ENCODE data around the gene LRATD1.

Gene LRATD1

GRCh38 chr2:14633461-14634181, 1.1 kb downstream of the LRATD1 start:
- DNase-seq (ENCODE audit: low spot score) = no peak

DNA sequence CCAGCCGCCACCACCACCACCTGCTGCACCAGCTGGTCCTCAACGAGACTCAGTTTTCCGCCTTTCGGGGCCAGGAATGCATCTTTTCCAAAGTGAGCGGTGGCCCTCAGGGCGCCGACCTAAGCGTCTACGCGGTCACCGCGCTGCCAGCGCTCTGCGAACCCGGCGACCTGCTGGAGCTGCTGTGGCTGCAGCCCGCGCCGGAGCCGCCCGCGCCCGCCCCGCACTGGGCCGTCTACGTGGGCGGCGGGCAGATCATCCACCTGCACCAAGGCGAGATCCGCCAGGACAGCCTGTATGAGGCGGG, 1.6 kb downstream of the LRATD1 start:
- DNase-seq (ENCODE audit: low spot score) = peak; percentile 3

GRCh38 chr2:14634489-14635390, 2.2 kb downstream of the LRATD1 start:
- DNase-seq (ENCODE audit: low spot score) = peak; percentile 85

GRCh38 chr2:14635391-14635871, 2.9 kb downstream of the LRATD1 start:
- peak; percentile 74 for DNase-seq (ENCODE audit: low spot score)

DNA sequence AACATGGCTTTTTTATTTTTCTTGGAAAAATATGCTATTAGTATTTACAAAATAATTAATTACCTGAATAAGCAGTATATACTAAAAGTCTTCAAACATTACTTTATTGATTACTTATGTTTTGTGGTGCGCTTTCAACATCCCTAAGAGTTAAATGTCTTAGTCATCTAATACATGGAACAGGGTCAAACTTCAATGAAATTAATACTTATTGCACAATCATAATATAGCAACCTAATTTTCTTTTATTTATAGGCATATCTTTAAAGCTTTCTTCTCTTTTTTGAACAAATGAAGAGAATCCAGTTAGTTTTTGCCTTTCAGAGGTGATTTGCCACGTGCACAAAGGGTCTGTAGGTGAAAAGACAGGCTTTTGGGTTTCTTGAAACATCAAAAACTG, 6.0 kb downstream of the LRATD1 start:
- no peak for DNase-seq (ENCODE audit: low spot score)

DNA sequence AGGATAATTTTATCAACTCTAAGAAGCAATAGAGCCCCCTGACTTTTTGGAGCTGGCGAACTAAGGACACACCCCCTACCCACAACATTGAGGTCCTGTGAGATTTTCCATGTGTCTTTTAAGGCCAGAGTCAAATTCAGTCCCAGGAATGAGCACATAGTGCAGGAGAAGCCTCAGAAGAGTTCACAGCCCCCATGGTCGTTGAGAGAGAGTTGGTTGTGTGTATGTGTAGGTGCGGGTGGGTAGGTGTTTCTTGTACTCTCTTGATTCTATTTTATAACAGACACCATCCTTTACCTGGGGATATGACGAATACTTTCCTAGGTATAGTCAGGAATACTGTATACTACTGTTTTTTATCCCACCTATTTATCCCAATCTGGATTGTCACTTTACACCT, 8.6 kb downstream of the LRATD1 start:
- DNase-seq (ENCODE audit: low spot score) = no peak

DNA sequence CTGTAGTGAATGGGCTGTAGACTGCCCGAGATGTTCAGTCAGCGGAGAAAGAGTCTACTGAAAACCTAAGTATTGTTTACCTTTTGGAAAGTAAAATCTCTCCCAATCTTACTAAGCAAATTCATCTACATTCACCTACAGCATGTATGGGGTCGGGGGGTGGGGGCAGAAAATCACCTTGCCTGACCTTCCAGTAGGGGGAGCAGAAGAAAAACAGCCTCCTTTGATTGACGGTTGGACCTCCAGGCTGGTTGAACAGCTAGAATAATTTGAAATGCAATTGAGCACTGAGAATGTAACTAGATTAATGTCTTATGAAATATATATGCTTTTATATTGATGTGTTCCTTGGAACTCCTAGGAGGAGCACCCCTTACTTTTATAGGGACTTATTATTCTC, 10.0 kb downstream of the LRATD1 start:
- no peak for DNase-seq (ENCODE audit: low spot score)

DNA sequence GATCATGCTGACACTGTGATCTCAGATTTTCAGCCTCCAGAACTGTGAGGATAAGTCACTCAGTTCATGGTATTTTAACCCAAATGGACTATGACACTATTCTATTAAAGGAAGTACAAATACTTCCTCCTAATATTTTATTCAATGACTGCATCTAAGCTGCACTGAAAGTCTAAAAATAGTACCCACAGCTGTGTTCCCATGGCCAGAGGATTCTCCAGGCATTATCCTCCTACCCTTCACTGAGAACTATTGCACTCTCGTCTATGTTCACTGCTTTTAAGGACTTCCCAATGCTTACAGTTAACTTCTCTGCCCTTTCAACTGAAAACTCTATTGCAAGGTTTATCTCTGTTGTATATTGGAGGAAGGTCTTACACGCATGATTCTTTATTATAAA, 15.2 kb downstream of the LRATD1 start:
- DNase-seq (ENCODE audit: low spot score) = no peak

- DNase-seq (ENCODE audit: low spot score) = no peak
Measured at GRCh38 chr2:14650066-14650465, 17.5 kb downstream of the LRATD1 start.

GRCh38 chr2:14654835-14655282, 22.3 kb downstream of the LRATD1 start:
- DNase-seq (ENCODE audit: low spot score) = no peak

GRCh38 chr2:14656146-14656545, 23.6 kb downstream of the LRATD1 start:
- DNase-seq (ENCODE audit: low spot score) = no peak

- DNase-seq (ENCODE audit: low spot score) = no peak
Measured at GRCh38 chr2:14661163-14661562, 28.6 kb downstream of the LRATD1 start.

DNA sequence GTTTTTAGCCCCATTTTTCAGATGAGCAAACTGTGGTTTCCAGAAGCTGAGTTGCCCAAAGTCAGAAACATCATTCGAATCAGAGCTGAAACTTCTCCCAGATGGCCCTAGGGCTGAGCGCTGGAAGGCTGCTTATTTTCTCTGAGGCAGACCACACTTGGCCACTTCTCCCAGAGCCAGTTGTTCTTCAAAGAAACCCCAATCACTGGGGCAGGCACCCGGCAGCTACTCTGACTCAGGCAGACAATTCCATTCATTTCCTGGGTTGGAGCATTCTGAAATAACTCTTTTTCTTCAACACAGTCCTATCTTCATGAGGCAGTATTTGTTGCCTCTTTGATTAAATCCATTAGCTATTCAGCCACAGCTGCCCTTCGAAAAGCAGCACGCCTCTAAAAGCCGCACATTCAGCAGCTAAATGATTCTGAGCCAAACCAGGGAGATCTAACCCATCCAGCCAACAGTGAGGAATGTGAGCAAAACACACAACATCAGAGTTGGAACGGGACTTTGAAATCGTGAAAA, 40.9 kb downstream of the LRATD1 start:
- peak; percentile 52 for DNase-seq (ENCODE audit: low spot score)

GRCh38 chr2:14675489-14675888, 43.0 kb downstream of the LRATD1 start:
- DNase-seq (ENCODE audit: low spot score) = no peak

- DNase-seq (ENCODE audit: low spot score) = no peak
Measured at GRCh38 chr2:14676371-14676770, 43.9 kb downstream of the LRATD1 start.

DNA sequence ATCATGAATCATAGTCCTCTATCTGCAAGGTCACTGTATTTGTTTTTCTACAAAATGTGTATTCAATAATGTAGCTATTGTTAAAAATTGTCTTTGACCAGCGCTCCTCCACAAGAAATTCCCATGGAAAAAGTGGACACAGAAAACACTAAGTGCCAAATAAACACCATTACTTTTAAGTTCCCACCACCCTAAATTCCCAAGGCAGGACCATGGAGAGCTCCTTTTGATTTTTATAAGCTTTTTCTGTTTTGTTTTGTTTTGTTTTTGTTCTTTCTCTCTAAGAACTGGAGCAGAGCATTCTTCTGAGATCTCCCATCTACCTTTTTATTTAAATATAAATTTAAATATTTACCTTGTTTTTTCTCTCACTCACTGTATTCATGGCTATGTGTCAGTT, 44.5 kb downstream of the LRATD1 start:
- DNase-seq (ENCODE audit: low spot score) = no peak

DNA sequence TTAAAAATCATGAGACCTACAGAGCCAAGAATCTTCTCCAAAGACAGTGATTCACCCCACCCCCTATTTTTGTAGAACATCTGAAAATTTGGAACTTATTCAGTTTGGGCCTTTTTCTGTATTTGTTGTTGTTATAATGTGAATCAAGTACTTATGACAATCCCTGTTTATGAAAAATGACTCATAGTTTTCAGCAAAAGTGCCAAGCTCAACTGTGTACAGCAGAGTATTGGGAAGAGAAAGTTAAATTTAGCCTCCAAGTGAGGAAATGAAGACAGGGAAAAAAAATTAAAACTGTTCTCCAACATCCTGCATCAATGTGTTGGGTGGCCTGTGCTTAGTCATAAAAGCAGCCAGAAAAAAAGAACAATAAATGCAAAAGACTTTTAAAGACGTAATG, 46.2 kb downstream of the LRATD1 start:
- DNase-seq (ENCODE audit: low spot score) = peak; percentile 28

DNA sequence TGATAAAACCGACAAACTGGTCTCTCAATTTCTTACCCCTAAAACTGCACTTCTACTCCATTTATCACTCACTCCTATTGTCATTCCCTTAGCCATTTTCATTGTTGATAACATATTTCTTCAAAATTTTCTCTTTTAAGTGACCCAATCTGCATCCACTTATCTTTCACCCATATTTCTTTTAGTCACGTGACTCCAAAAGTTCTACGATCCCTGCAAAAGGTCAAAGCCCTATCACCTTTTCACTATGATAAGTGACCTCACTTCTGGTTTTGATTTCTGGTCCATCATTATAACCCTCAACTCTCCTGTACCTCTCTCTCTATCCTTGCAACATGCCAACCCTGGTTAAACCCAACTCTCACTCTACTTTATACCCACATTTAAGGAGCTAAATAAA, 49.1 kb downstream of the LRATD1 start:
- no peak for DNase-seq (ENCODE audit: low spot score)
